Measurements from ENCODE around the gene IL17REL.

IL17REL gene

GRCh38 chr22:49973018-49973961 is 39.3 kb downstream of the IL17REL start:
- no peaks in the 10 kb centered on the region for H3K9me3 Mint-ChIP-seq
- H3K27ac Mint-ChIP-seq = no peak overlapping the region
- H3K36me3 Mint-ChIP-seq = peaks cover 51% of the 10 kb centered on the region
- peaks cover 36% of the 10 kb centered on the region for H3K4me1 Mint-ChIP-seq
- ATAC-seq (no peak), DNase-seq (ENCODE audit: low spot score in 2 of 2) (no peak)
- H3K4me3 Mint-ChIP-seq = no peak overlapping the region

- Mint-ChIP-seq H3K4me1 (peaks cover 45% of the 10 kb centered on the region), H3K27ac (no peak overlapping the region), H3K4me3 (no peak overlapping the region), H3K9me3 (no peaks in the 10 kb centered on the region), H3K36me3 (peaks cover 60% of the 10 kb centered on the region)
- DNase-seq (ENCODE audit: low spot score in 2 of 2) (peak in 1 of 2 donors; percentile 5), ATAC-seq (no peak)
These were observed 40.2 kb downstream of the IL17REL start for GRCh38 chr22:49972163-49973017.

- DNase-seq (ENCODE audit: low spot score in 2 of 2) (peak in 1 of 2 donors; percentile 41), ATAC-seq (peak; percentile 62)
- peaks cover 42% of the 10 kb centered on the region for H3K4me1 Mint-ChIP-seq
- peaks cover 65% of the 10 kb centered on the region for H3K36me3 Mint-ChIP-seq
- H3K27ac Mint-ChIP-seq = no peak overlapping the region
- no peak overlapping the region for H3K4me3 Mint-ChIP-seq
- no peaks in the 10 kb centered on the region for H3K9me3 Mint-ChIP-seq
These were observed 41.1 kb downstream of the IL17REL start for GRCh38 chr22:49971232-49972162.

GRCh38 chr22:49970528-49971231 is 41.9 kb downstream of the IL17REL start:
- no peak overlapping the region for H3K4me3 Mint-ChIP-seq
- H3K4me1 Mint-ChIP-seq = peaks cover 45% of the 10 kb centered on the region
- ATAC-seq (peak; percentile 89), DNase-seq (ENCODE audit: low spot score in 2 of 2) (peak; percentile 83 to 94)
- peaks cover 65% of the 10 kb centered on the region for H3K36me3 Mint-ChIP-seq
- H3K27ac Mint-ChIP-seq = no peak overlapping the region
- H3K9me3 Mint-ChIP-seq = no peaks in the 10 kb centered on the region

- Mint-ChIP-seq H3K9me3 (no peaks in the 10 kb centered on the region), H3K4me3 (no peak overlapping the region), H3K4me1 (peaks cover 38% of the 10 kb centered on the region), H3K36me3 (peaks cover 65% of the 10 kb centered on the region), H3K27ac (no peak overlapping the region)
- ATAC-seq = peak; percentile 2
- no peak for DNase-seq (ENCODE audit: low spot score in 2 of 2)
These were observed 42.6 kb downstream of the IL17REL start for GRCh38 chr22:49969751-49970527.

GRCh38 chr22:49968831-49969661 is 43.5 kb downstream of the IL17REL start:
- DNase-seq (ENCODE audit: low spot score in 2 of 2) = peak in 1 of 2 donors; percentile 13
- Mint-ChIP-seq H3K9me3 (no peaks in the 10 kb centered on the region), H3K36me3 (peaks cover 73% of the 10 kb centered on the region), H3K4me3 (no peak overlapping the region), H3K27ac (no peak overlapping the region), H3K4me1 (peaks cover 47% of the 10 kb centered on the region)
- no peak for ATAC-seq

- Mint-ChIP-seq H3K36me3 (peaks cover 80% of the 10 kb centered on the region), H3K9me3 (no peaks in the 10 kb centered on the region), H3K4me3 (no peak overlapping the region), H3K4me1 (peaks cover 53% of the 10 kb centered on the region), H3K27ac (no peak overlapping the region)
- DNase-seq (ENCODE audit: low spot score in 2 of 2) (peak in 1 of 2 donors; percentile 13), ATAC-seq (no peak)
These were observed 44.2 kb downstream of the IL17REL start for GRCh38 chr22:49968313-49968830.

GRCh38 chr22:49967706-49968208 is 44.8 kb downstream of the IL17REL start:
- ATAC-seq (no peak), DNase-seq (ENCODE audit: low spot score in 2 of 2) (peak; percentile 3 to 46)
- Mint-ChIP-seq H3K9me3 (no peaks in the 10 kb centered on the region), H3K36me3 (peaks cover 86% of the 10 kb centered on the region), H3K4me1 (peaks cover 53% of the 10 kb centered on the region), H3K27ac (no peak overlapping the region), H3K4me3 (peak overlapping the region; percentile 34)

- Mint-ChIP-seq H3K4me1 (peaks cover 53% of the 10 kb centered on the region), H3K4me3 (peak overlapping the region; percentile 34), H3K36me3 (peaks cover 94% of the 10 kb centered on the region), H3K27ac (no peak overlapping the region), H3K9me3 (no peaks in the 10 kb centered on the region)
- DNase-seq (ENCODE audit: low spot score in 2 of 2) (peak; percentile 18 to 60), ATAC-seq (no peak)
These were observed 45.5 kb downstream of the IL17REL start for GRCh38 chr22:49966774-49967705.

GRCh38 chr22:49966041-49966773 is 46.4 kb downstream of the IL17REL start:
- no peak overlapping the region for H3K27ac Mint-ChIP-seq
- DNase-seq (ENCODE audit: low spot score in 2 of 2) = no peak
- peaks cover 53% of the 10 kb centered on the region for H3K4me1 Mint-ChIP-seq
- H3K9me3 Mint-ChIP-seq = no peaks in the 10 kb centered on the region
- peaks cover 100% of the 10 kb centered on the region for H3K36me3 Mint-ChIP-seq
- peak overlapping the region; percentile 90 for H3K4me3 Mint-ChIP-seq
- no peak for ATAC-seq

Measured in stimulated activated effector memory CD8-positive, alpha-beta T cell treated with anti-CD3 and anti-CD28 coated beads, Interleukin-12 subunit alpha, Interleukin-12 subunit beta, amount 100 ng/mL, for 72 hours (primary cell).